Esophagus muscularis mucosa (tissue), 4 donors: ENCODE measurements around the gene DPP7. TPM values are rescaled to one million over a fixed set of nuclear protein-coding genes. Genes with fewer than 3 reads are reported as not detected.

ENCODE experiments used
- DNase-seq: peaks from one replicate; pipeline ENCODE4 v3.0.0-alpha.2; 2017; ENCODE audit errors: extremely low spot score
- H3K27ac ChIP-seq, 4 donors: fragments of 200-600 bp; sonication (generic); replicated peaks in 1 of 4; 1 replicate in 3 of 4; 2 replicates in 1 of 4; pipeline ENCODE4 v1.5.1; 2016 to 2019; ENCODE audit warnings: mild to moderate bottlenecking in 1 of 4
- H3K27me3 ChIP-seq, 4 donors: fragments of 200-600 bp; sonication (generic); one replicate each; pipeline versions ENCODE4 v1.5.1 to v1.6.0; 2016 to 2019
- H3K36me3 ChIP-seq, 4 donors: fragments of 200-600 bp; sonication (generic); one replicate each; pipeline ENCODE4 v1.5.1; 2016 to 2019
- H3K4me1 ChIP-seq, 4 donors: fragments of 200-600 bp; sonication (generic); one replicate each; pipeline ENCODE4 v1.5.1; 2016 to 2019
- H3K4me3 ChIP-seq, 4 donors: fragments of 200-600 bp; sonication (generic); 1 replicate in 2 of 4; 2 replicates in 2 of 4; pipeline ENCODE4 v1.5.1; 2016 to 2019; ENCODE audit warnings: mild to moderate bottlenecking in 4 of 4, moderate library complexity in 1 of 4
- H3K9me3 ChIP-seq, 4 donors: fragments of 200-600 bp; sonication (generic); 1 replicate in 3 of 4; 2 replicates in 1 of 4; pipeline ENCODE4 v1.5.1; 2016 to 2019
- EP300 ChIP-seq: sonication (generic); formaldehyde crosslinking; IDR thresholded peaks from one replicate; pipeline ENCODE4 v1.6.1; 2017; ENCODE audit warnings: antibody characterized with exemption
- POLR2A ChIP-seq: fragments of 450-650 bp; IDR thresholded peaks from one replicate; pipeline ENCODE4 v1.6.1; 2017; ENCODE audit warnings: antibody characterized with exemption, moderate library complexity, mild to moderate bottlenecking, low read depth
- POLR2AphosphoS5 ChIP-seq, 2 donors: sonication (generic); formaldehyde crosslinking; IDR thresholded peaks; one replicate each; pipeline ENCODE4 v1.6.1; 2017; ENCODE audit warnings: antibody characterized with exemption in 2 of 2
- WGBS: methylation state at CpG from one replicate; pipeline ENCODE4 v1.1.5; 2018; 5-methylcytosine and 5-hydroxymethylcytosine counted together
- intact Hi-C: fragments of 100-400 bp; cut with DNase I; formaldehyde crosslinking; loops from one replicate; pipeline ENCODE4 v1.15.1; 2023
- total RNA-seq, 4 donors: library from RNA; depleted of rRNA; stranded (reverse); fragments of >200 nt; gene quantifications; one replicate each; pipeline versions ENCODE4 v1.1.0 to v1.2.1, GENCODE V29; 2016
- TF ChIP-seq, protein P1 (sequence below), 3 experiments: fragments of 200-600 bp in 2 of 3; fragments of 450-650 bp in 1 of 3; sonication (generic) in 2 of 3; IDR thresholded peaks; one replicate each; pipeline ENCODE4 v1.5.1; 2017 to 2019; ENCODE audit warnings: antibody characterized with exemption in 3 of 3, mild to moderate bottlenecking in 2 of 3, moderate library complexity in 1 of 3

Gene DPP7
- total RNA-seq, 4 donors from 2014 or later, result 90.1 to 121 (median 104) TPM

DNA sequence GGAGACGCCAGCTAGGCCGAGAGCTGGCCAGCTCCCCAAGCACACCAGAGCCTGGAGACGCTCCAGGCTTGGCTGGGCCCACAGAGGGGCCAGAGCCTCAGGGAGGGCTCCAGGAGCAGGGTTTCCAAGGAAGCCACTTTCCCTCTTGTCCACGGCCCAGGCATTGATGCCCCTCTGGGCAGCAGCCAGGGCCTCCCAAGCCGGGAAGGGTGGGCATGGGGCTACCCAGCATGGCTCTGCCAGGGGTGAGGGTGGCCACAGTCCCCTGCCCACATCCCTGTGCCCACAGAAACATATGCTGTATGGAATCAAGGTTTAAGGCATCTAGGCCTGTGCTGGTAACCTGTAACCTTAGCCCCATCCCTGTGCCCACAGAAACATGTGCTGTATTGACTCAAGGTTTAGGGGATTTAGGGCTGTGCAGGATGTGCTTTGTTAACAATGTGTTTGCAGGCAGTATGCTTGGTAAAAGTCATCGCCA, 1.5 kb upstream of the DPP7 start:
- peaks cover 16 to 26% (median 20%) of the 10 kb centered on the region in 4 donors for H3K4me1 ChIP-seq
- TF ChIP-seq POLR2AphosphoS5 (IDR thresholded peaks at IDR 0.05), result no peak
- TF ChIP-seq POLR2A, result no peak
- no peak for TF ChIP-seq EP300
- TF ChIP-seq, protein P1, sequence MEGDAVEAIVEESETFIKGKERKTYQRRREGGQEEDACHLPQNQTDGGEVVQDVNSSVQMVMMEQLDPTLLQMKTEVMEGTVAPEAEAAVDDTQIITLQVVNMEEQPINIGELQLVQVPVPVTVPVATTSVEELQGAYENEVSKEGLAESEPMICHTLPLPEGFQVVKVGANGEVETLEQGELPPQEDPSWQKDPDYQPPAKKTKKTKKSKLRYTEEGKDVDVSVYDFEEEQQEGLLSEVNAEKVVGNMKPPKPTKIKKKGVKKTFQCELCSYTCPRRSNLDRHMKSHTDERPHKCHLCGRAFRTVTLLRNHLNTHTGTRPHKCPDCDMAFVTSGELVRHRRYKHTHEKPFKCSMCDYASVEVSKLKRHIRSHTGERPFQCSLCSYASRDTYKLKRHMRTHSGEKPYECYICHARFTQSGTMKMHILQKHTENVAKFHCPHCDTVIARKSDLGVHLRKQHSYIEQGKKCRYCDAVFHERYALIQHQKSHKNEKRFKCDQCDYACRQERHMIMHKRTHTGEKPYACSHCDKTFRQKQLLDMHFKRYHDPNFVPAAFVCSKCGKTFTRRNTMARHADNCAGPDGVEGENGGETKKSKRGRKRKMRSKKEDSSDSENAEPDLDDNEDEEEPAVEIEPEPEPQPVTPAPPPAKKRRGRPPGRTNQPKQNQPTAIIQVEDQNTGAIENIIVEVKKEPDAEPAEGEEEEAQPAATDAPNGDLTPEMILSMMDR (IDR thresholded peaks at IDR 0.05), result no peak
- H3K4me3 ChIP-seq, result no peak overlapping the region
- 80% methylated on average over 1 of the region's 6 CpGs for WGBS
- intact Hi-C loops, result no loop called here
- no peak overlapping the region for H3K27ac ChIP-seq
- peaks cover 6 to 24% (median 24%) of the 10 kb centered on the region in 4 donors for H3K36me3 ChIP-seq
- no peaks in the 10 kb centered on the region for H3K9me3 ChIP-seq
- H3K27me3 ChIP-seq, result no peaks in the 10 kb centered on the region
- no peak for DNase-seq

- Histone ChIP-seq H3K4me1 (peaks cover 16 to 26% (median 20%) of the 10 kb centered on the region in 4 donors), H3K27ac (no peak overlapping the region), H3K36me3 (peaks cover 6 to 30% (median 29%) of the 10 kb centered on the region in 4 donors), H3K27me3 (no peaks in the 10 kb centered on the region), H3K9me3 (no peaks in the 10 kb centered on the region), H3K4me3 (peak overlapping the region in 3 of 4 donors; percentile 79 to 93 (median 89))
- intact Hi-C loops, result no loop called here
- no peak for DNase-seq
- 89% methylated on average over 8 of the region's 21 CpGs for WGBS
- TF ChIP-seq EP300 (no peak), POLR2A (no peak), POLR2AphosphoS5 (IDR thresholded peaks at IDR 0.05) (no peak)
- TF ChIP-seq, protein P1 (IDR thresholded peaks at IDR 0.05), result no peak
These were observed 977 bp upstream of the DPP7 start for GRCh38 chr9:137115394-137116026.

DNA sequence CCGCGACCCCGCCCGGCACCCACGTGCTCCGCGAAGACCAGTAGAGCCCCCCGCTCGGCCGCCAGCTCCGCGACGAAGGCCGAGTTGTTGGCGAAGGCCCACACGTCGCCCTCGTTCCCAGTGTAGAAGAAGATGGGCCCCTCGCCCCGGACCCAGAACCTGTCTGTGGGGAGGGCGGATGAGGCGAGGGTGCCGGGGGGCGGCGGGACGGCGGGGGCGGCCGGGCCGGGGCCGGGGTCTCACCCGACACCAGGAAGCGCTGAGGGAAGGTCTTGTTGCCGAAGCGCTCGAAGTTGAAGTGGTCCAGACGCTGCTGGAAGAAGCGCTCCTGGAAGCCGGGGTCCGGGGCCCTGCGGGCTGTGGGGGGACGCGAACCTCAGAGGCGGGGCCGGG, 317 bp downstream of the DPP7 start:
- Histone ChIP-seq H3K27ac (peak overlapping the region; percentile 36 to 68 (median 52)), H3K4me3 (peak overlapping the region; percentile 73 to 93 (median 84)), H3K36me3 (peaks cover 6 to 43% (median 42%) of the 10 kb centered on the region in 4 donors), H3K27me3 (no peaks in the 10 kb centered on the region), H3K9me3 (no peaks in the 10 kb centered on the region), H3K4me1 (peaks cover 16 to 26% (median 20%) of the 10 kb centered on the region in 4 donors)
- no peak for DNase-seq
- TF ChIP-seq EP300, result no peak
- no CpG with 5 or more reads among the region's 45 CpGs for WGBS
- intact Hi-C loops, result no loop called here

- DNase-seq, result no peak
- WGBS, result 23% methylated on average over 27 of the region's 66 CpGs
- Histone ChIP-seq H3K9me3 (no peaks in the 10 kb centered on the region), H3K4me1 (peaks cover 16 to 26% (median 20%) of the 10 kb centered on the region in 4 donors), H3K4me3 (peak overlapping the region; percentile 73 to 93 (median 84)), H3K27ac (no peak overlapping the region), H3K36me3 (peaks cover 7 to 49% (median 49%) of the 10 kb centered on the region in 4 donors), H3K27me3 (no peaks in the 10 kb centered on the region)
- intact Hi-C loops, result no loop called here
- TF ChIP-seq EP300 (no peak), POLR2AphosphoS5 (IDR thresholded peaks at IDR 0.05) (no peak), POLR2A (no peak)
- TF ChIP-seq, protein P1 (IDR thresholded peaks at IDR 0.05), result no peak
These were observed 961 bp downstream of the DPP7 start for GRCh38 chr9:137113385-137114159.
